Measurements from ENCODE around the gene TAS2R39.

The TAS2R39 gene

GRCh38 chr7:143225047-143225446, 41.8 kb downstream of the TAS2R39 start:
- Histone ChIP-seq H3K9me2 (replicated peaks; ENCODE audit: insufficient read depth, low read length) (no peaks in the 10 kb centered on the region), H3F3A (ENCODE audit: insufficient read depth) (no peaks in the 10 kb centered on the region), H3K79me2 (ENCODE audit: insufficient read depth, low read length) (no peaks in the 10 kb centered on the region), H3K36me3 (ENCODE audit: low read length) (no peaks in the 10 kb centered on the region), H3K27ac (ENCODE audit: low read depth, low read length) (no peak overlapping the region), H2AFZ (ENCODE audit: low read depth, low read length, severe bottlenecking) (no peak overlapping the region), H3K4me2 (ENCODE audit: low read depth, low read length, poor library complexity, severe bottlenecking) (no peak overlapping the region), H3K9ac (ENCODE audit: low read length) (no peak overlapping the region), H4K20me1 (ENCODE audit: low read depth, low read length) (no peaks in the 10 kb centered on the region), H3K4me3 (ENCODE audit: insufficient read depth, low read length, poor library complexity, severe bottlenecking) (no peak overlapping the region), H3K9me3 (ENCODE audit: insufficient read depth, low read length) (no peaks in the 10 kb centered on the region), H3K27me3 (ENCODE audit: low read length) (0 out of 2 replicates have a peak, but pooled peaks cover 4% of the 10 kb centered on the region)
- TF ChIP-seq CTCF (IDR thresholded peaks at IDR 0.05; ENCODE audit: insufficient read depth, low read length, poor library complexity, severe bottlenecking): no peak
- TF ChIP-seq EZH2phosphoT487 (conservative IDR thresholded peaks at IDR 0.05; ENCODE audit: low read length): no peak

- Histone ChIP-seq H3K27ac (ENCODE audit: low read depth, low read length) (no peak overlapping the region), H3K9me2 (replicated peaks; ENCODE audit: insufficient read depth, low read length) (no peaks in the 10 kb centered on the region), H4K20me1 (ENCODE audit: low read depth, low read length) (no peaks in the 10 kb centered on the region), H3K79me2 (ENCODE audit: insufficient read depth, low read length) (no peaks in the 10 kb centered on the region), H3K4me2 (ENCODE audit: low read depth, low read length, poor library complexity, severe bottlenecking) (no peak overlapping the region), H3F3A (ENCODE audit: insufficient read depth) (no peaks in the 10 kb centered on the region), H3K9me3 (ENCODE audit: insufficient read depth, low read length) (no peaks in the 10 kb centered on the region), H3K27me3 (ENCODE audit: low read length) (peaks cover 2% of the 10 kb centered on the region; the same call in 1 of the 2 replicates), H3K9ac (ENCODE audit: low read length) (no peak overlapping the region), H2AFZ (ENCODE audit: low read depth, low read length, severe bottlenecking) (no peak overlapping the region), H3K4me3 (ENCODE audit: insufficient read depth, low read length, poor library complexity, severe bottlenecking) (no peak overlapping the region), H3K36me3 (ENCODE audit: low read length) (no peaks in the 10 kb centered on the region)
- TF ChIP-seq EZH2phosphoT487 (conservative IDR thresholded peaks at IDR 0.05; ENCODE audit: low read length) (no peak), CTCF (IDR thresholded peaks at IDR 0.05; ENCODE audit: insufficient read depth, low read length, poor library complexity, severe bottlenecking) (no peak)
Measured at GRCh38 chr7:143227806-143228205, 44.6 kb downstream of the TAS2R39 start.

- no peak overlapping the region for H3K27ac ChIP-seq (ENCODE audit: low read depth, low read length)
- no peak overlapping the region for H3K4me2 ChIP-seq (ENCODE audit: low read depth, low read length, poor library complexity, severe bottlenecking)
- H3K9me3 ChIP-seq (ENCODE audit: insufficient read depth, low read length): no peaks in the 10 kb centered on the region
- TF ChIP-seq EZH2phosphoT487 (conservative IDR thresholded peaks at IDR 0.05; ENCODE audit: low read length) (no peak), CTCF (IDR thresholded peaks at IDR 0.05; ENCODE audit: insufficient read depth, low read length, poor library complexity, severe bottlenecking) (no peak)
- H2AFZ ChIP-seq (ENCODE audit: low read depth, low read length, severe bottlenecking): no peak overlapping the region
- no peaks in the 10 kb centered on the region for H3K79me2 ChIP-seq (ENCODE audit: insufficient read depth, low read length)
- no peaks in the 10 kb centered on the region for H4K20me1 ChIP-seq (ENCODE audit: low read depth, low read length)
- H3F3A ChIP-seq (ENCODE audit: insufficient read depth): no peaks in the 10 kb centered on the region
- no peak overlapping the region for H3K4me3 ChIP-seq (ENCODE audit: insufficient read depth, low read length, poor library complexity, severe bottlenecking)
- no peak overlapping the region for H3K9ac ChIP-seq (ENCODE audit: low read length)
- no peaks in the 10 kb centered on the region for H3K9me2 ChIP-seq (replicated peaks; ENCODE audit: insufficient read depth, low read length)
- H3K36me3 ChIP-seq (ENCODE audit: low read length): no peaks in the 10 kb centered on the region
- peaks cover 2% of the 10 kb centered on the region; the same call in 1 of the 2 replicates for H3K27me3 ChIP-seq (ENCODE audit: low read length)
Measured at GRCh38 chr7:143229054-143229790, 46.0 kb downstream of the TAS2R39 start.
